NCI-H1105 treated with DMSO at 0.1 percent for 48 hours (cell line): Measurements from ENCODE around the gene PHF11.
"Not testable (repeated sequence)": the region's sequence is repeated elsewhere in the genome, so short reads cannot be mapped to it uniquely, and the experiment has no call there.

Source experiments
- DNase-seq: peaks from one replicate; lab custom pipeline; 2025; lab: John Stamatoyannopoulos, UW

Gene PHF11

DNA sequence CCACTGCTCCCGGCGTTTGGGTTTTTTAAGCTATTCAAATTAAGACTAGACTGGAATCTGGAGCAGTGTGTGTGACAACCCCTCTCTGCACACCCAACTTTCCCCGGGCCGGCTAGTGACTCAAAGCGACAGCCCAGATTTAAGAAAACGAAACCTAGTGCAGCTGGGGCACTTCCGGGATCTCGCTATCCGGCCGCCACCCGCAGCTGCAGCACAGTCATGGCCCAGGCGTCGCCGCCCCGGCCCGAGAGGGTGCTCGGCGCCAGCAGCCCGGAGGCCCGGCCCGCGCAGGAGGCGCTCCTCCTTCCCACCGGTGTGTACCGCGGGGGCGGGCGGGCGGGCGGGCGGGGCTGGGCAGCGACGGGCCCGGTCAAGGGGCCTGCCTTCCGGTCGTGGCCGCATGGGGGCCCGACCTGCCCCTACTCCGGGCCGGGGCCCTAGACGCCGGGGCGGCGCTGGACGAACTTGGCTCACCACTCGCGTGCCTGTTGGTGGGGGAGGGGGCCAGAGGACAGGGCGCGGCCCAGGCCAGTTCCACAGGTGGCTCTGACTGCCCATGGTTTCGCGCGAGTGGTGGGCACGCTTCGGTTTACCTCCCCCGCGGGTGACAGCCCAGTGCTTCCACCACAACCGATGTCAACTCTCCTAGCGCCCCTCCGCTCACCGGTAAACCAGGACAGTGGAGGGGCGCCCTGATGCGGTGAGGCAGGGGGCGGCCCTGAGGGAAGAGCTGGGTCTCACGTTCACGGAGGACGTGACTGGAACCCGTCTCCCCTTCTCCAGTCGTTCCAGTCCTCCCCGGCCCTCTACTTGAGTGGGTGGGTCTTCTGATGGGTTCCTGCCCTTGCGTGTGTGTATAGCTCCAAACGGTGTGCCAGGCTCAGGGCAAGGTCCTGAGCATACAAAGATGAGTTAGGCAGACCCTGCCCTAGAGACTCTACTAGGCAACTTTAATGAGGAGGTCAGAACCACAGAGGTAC is at the start of gene PHF11:
TSS of gene PHF11 (plus strand) at position 171 of the 980 bp plus-strand sequence. CDS start at position 220, 49 bp downstream.
- no peak for DNase-seq

DNA sequence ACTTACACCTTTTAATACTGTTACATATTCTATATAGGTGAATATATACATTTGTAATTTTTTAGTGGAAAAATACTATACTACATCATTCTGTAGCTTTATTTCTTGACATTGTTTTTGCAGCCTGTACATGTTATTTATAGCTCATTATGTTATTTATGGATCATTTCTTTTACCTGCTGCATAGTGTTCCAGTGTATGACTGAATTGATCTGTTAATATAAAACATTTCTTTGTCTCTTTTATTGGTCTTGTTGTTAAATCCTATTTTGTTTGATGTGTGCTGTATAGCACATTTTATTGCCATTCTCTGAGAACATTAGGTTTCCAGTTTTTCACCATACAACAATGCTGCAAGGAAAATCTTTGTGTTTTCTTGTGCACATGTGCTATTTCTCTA is 49.3 kb upstream of the PHF11 start:
- no peak for DNase-seq

DNA sequence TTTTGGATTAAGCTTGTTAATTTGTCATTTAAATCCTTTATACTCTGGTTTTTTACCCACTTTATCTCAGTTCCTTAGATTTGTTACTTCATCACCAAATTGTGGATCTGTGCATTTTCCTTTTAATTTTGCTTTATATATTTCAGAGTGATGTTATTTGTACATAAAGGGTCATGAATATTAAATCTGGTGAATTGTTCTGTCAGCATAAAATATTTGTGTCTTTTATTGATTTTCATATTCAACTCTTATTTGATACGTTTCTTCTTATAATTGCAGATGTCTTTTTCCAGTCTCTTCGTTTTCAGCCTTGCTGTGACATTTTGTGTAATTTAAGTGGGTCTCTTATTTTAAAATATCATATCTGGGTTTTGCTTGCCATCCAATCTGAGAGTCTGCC is 47.0 kb upstream of the PHF11 start:
- no peak for DNase-seq

DNA sequence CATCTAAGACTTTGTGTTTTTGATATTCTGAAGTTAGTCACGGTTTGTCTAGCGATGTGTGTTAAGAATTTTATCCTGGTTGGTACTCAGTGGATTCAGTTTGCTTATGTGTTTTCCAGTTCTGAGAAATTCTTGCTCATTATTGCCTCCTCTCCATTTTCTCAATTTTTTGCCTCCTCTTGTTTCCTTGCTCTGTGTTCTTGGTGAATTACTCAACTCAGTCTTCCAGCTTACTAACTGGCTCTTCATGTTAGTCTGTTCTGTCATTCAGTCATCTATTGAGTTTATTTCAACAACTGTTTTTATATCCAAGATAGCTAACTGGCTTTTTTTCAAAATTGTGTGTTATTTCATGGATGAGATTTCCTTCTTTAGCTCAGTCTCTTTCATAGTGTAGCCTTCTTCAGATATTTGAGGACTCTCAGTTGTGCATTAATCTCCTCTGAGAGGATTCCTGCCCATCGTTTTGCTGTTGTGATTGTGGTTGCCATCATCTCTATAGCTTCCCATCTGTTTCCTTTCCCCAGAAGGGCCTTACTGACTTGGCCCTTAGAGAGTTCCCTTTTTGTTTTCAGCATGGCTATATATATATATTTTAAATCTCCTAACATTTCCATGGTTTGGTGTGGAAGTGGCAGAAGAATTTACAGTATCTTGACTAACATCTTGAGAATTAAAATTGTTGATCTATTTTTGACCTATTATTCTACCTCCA is 45.5 kb upstream of the PHF11 start:
- no peak for DNase-seq

DNA sequence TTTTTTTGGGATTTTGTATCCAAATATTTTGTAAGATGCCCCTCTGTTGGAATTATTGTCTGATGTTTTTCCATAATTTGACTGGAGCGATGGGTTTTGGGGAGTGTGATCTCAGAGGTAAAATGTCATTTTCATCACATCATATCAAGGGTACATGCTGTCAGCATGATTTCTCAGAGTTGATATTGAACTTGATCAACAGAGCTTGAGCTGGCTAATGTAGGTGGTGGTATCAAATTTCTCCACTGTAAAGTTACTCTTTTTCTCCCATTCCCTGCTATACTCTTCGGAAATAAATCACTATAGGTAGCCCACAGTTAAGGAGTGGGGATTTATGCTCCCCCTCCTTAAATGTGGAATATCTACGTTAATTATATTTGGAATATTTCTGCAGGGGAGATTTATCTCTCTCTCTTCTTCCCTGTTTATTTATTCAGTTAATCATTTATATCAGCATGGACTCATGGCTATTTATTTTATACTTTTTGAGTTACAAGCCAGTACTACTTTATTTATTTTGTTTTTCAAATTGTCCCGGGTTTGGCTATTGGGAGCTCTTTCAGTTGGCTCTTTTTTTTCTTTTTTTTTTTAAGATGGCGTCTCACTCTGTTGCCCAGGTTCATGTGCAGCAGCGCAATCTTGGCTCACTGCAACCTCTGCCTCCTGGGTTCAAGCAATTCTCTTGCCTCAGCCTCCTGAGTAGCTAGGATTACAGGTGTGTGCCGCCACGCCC is 42.9 kb upstream of the PHF11 start:
- no peak for DNase-seq

DNA sequence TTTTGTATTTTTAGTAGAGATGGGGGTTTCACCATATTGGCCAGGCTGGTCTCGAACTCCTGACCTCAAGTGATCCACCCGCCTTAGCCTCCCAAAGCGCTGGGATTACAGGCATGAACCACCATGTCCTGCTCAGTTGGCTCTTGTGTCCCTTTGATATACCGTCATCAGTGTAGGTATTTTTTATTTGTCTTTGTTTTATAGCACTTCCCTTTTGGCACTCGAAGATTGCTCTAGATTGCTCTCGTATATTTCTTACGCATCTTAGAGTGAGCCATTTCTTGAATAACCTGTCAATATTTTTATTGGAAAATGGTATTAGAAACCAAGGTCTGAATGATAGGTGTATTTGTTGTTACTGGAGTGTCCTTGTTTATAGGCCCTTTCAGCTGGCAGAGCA is 42.3 kb upstream of the PHF11 start:
- DNase-seq, result no peak

DNA sequence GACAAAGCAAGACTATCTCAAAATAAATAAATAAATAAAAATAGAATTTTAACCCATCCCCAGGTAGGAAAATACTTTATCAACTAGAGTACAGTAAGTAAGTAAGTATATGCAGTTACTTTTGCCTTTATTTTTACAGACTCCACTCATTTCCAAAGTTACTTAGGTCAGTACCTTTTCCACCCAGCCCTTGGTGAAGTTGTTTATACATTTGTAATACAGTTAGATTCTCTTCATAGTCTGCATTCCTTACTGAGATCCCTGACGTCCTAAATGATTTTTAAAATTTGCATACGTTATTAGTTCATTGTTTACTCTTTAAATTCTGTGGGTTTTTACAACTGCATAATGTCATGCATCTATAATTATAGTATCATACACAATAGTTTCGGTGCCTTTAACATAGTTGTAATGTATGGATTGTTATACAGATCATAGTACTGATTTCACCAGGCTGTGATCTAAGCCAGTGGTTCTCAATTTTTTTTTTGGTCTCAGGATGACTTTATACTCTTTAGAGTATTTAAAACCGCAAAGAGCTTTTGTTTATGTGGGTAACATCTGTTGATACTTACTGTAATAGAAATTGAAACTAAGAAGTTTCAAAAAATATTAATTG is 41.3 kb upstream of the PHF11 start:
- DNase-seq, result no peak

DNA sequence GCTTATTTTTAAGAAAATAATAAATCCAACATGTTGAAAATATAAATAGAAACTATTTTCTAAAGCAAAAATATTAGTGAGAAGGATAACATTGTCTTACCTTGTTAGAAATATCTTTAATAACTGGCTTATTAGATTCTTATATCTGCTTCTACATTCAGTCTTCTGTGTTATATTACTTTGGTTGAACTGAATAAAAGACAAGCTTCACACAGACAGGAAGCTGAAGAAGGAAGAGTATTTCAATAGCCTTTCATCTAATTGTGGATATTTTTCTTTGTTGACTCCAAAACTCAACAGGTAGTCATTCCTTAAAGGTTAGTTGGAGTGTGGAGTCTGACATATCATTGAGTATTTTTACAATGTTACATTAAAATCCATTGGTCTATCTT is 40.8 kb upstream of the PHF11 start:
- DNase-seq, result no peak

DNA sequence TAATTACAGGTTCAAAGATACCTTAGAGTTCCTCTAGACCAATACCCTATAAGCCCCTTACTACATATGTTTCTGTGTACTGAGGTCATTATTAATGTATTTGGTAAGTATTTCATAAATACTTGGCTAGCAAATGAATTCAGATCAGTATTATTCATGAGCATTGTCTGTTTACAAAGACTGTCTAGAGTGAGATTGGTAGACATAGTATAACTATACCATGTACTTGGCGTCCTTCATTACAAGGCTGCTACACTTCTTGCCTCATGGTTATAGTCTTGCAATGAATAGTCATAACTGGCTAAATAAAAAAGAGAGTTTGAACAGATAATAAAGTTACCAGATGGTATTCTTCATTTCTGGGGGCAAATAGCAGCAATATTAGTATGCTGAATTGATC is 39.6 kb upstream of the PHF11 start:
- no peak for DNase-seq

DNA sequence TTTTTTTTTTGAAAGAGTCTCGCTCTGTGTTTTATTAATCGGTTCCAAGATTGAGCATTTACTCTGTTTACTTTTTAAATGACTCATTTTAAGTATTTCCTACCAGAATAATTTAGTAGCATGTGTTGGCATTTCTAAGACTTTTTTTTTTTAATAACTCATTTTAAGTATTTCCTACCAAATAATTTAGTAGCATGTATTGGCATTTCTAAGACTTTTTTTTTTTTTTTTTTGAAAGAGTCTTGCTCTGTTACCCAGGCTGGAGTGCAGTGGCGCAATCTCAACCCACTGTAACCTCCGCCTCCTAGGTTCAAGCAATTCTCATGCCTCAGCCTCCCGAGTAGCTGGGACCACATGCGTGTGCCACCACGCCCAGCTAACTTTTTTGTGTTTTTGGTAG is 38.5 kb upstream of the PHF11 start:
- DNase-seq, result no peak

DNA sequence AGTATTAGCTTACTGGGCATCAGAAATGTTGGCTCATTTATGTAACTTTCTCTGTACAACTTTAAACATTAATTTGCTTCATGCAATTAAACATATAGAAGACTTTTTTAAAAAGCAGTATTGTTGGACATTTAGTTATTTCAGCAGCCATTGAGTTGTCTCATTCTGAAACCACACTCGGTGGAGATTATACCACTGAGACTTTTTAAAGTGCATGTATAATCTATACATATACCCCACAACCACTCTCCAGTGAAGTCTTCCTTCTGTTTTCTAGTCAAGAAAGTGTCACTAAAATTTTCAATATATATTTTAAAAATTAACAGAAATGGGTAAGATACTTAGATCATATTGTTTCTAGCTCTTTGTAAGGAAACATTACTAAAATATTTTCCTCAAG is 36.2 kb upstream of the PHF11 start:
- no peak for DNase-seq

DNA sequence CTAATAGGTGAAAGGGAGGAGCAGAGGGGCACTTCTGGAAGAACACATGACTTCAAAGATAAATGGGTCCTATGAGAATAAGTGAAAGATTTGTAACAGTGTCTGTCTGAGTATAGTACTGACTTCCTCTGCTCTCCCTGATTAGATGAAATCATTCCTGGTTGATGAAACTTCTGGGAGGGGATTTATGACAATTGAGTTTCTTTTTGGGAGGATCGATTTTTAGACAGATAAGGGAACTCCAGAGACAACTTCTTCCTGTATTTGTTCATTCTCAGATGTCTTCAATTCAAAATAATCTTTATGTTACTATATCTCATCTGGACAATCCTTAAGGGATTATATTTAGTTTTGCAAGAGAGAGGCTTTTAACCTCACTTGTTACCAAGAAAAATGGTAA is 31.7 kb upstream of the PHF11 start:
- DNase-seq, result no peak

DNA sequence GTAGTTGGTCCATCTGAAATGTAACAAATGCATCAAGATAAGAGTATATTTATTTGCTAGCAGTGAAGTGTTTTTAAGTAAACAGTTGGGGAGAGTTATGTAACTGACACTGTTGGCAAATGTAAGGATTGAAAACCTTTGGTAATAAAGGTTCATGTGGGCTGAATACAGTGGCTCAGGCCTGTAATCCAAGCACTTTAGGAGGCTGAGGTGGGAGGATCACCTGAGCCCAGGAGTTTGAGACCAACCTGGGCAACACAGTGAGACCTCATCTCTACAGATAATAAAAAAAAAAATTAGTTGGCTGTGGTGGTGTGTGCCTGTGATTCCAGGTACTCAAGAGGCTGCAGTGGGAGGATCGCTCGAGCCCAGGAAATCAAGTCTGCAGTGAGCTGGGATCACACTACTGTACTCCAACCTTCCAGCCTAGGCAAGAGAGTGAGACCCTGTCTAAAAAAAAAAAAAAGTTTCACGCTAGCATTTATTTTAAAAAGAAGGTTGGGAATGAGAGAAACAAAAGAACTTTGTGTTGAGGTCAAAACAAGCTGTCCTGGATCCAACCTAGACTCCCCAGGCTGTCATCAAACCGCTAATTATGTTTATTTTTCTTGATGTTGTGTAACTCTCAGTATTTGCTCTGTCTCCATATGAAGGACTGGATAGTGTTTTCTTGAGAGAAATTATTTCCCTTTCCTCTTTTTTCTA is 31.0 kb upstream of the PHF11 start:
- DNase-seq, result no peak

DNA sequence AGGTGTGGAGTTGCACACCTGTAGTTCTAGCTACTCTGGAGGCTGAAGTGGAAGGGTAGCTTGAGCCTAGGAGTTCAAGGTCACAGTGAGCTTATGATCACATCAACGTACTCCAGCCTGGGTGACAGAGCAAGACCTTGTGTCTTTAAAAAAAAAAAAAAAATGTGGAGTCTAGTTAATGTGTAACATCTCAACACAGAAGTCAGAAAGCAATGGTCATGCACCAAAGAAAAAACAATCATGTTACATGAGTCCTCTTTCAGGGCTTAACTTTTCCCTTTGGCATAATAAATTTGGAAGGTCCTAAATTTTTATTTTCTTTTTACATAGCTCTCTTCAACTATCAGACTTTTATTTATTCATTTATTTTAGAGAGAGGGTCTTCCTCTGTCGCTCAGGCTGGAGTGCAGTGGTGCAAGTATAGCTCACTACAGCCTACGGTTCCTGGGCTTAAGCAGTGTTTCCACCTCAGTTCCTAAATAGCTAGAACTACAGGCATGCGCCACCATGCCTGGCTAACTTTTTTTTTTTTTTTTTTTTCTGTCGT is 29.4 kb upstream of the PHF11 start:
- DNase-seq, result no peak

DNA sequence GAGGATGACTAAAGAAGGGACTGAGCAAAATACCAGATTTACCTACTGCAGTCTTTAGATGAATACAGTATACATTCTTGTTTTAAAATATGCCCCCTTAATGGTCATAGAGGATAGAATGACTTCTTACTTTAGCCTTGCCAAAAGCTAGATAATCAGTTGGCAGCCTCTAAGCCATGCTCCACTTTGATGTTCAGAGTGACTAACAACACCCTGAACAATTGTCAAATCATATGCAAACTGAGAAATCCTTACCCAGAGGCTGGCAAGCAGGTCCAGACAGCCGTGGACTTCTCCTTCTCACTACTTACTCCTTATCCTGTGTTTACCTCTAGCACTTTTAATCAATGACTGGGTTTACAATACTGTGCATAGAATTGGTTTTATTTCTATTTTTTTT is 23.6 kb upstream of the PHF11 start:
- DNase-seq, result no peak

DNA sequence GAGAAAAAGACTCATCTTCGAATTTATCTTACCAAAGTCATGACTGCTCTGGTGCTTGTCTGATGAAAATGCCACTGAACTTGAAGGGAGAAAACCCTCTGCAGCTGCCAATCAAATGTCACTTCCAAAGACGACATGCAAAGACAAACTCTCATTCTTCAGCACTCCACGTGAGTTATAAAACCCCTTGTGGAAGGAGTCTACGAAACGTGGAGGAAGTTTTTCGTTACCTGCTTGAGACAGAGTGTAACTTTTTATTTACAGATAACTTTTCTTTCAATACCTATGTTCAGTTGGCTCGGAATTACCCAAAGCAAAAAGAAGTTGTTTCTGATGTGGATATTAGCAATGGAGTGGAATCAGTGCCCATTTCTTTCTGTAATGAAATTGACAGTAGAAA is 19.2 kb upstream of the PHF11 start:
- DNase-seq, result no peak

DNA sequence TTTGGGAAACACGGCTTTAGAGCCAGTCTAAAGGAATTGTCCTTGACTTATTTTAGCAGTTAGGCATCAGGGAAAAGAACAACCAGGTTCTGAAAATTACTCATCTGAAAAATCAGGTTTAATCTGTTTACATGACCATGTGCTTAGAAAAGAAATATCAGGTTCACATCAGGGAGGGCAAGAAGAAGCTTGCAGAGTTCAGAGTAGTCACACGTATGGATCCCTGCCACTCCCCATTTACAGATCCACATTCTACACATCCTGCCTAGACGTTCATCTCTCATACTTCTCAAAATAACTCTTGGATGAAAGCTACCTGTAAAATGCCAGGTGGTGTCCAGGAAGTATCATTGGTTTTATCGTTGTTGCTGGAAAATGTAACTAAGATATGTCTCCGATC is 14.0 kb upstream of the PHF11 start:
- no peak for DNase-seq

DNA sequence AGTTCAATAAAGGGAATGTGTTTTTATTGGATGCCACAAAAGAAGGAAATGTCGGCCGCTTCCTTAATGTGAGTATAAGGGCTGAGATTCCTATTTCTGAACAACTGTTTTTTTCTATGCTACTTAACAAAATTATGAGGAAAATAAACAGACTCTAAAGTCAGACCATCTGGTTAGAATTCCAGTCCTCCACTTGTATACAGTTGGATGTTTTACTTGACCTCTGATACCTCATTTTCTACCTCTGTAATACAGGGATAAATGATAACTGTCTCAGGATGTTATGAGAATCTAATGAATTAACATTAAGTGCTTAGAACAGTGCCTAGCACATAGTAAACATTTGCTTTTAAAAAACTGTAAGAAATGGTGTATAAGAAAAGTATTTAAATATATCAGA is 7.2 kb upstream of the PHF11 start:
- DNase-seq, result no peak

DNA sequence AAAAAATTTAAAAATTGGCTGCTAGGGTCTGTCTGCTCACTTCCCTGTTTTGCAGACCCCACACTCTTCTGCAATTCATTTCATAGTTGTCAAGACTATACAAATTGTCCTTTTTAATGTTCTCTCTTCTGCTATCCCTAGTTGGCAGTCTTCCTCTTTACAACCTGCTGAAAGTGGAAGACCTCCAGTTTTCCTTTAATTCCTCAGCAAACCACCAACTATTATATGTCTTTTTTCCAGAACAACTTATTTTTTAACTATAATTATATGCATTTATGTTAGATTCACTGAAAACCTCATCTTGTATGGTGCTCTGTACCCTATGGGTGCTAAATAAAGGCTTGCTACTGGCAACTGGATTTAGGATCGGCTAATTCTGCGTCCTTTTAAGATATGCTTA is 1.1 kb upstream of the PHF11 start:
- no peak for DNase-seq

DNA sequence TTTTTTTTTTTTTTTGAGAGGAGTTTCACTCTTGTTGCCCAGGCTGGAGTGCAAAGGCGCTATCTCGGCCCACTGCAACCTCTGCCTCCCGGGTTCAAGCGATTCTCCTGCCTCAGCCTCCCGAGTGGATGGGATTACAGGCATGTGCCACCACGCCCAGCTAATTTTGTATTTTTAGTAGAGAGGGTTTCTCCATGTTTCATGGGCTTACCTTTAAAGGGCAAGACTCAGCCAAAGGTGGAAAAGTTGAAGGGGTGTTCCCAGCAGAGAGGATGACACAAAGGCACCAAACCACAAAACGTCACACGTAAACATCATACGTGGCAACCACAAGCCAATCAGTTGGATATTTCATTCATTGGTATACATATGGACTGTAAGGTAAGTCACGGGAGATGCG is 1.1 kb downstream of the PHF11 start:
- DNase-seq, result not testable (repeated sequence)

DNA sequence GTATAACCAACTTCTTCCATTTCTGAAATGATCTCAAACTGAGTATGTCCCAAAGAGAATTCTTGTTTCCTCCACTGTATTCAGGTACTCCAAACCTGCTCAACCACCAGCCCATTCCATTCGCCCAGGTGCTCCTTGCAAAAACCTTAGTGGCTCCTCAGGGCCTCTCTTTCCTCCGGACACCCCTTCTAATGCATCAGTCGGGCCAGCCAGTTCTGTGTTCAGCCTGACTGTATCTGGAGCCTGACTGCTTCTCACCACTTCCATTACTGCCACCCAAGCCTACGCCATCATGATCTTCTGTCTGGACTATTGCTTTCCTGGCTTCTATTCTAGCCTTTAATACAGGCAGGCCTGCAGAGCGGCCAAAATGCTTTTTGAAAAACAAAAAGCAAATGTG is 1.5 kb downstream of the PHF11 start:
- no peak for DNase-seq
